HepG2 (cell line): ENCODE results near the gene FXYD4. TPM values are rescaled to one million over a fixed set of nuclear protein-coding genes. Genes with fewer than 3 reads are reported as not detected.

ENCODE experiments used
- ATAC-seq: fragments of 200-7000 bp; cut with Tn5 transposase; 3 replicates; pipeline ENCODE4 v1.9.1; 2020; ENCODE audit warnings: mild to moderate bottlenecking, moderate library complexity
- BruUV-seq: library from RNA; stranded (reverse); fragments of 400-500 nt; replicated peaks from 2 replicates; lab custom pipeline; 2021; lab: Mats Ljungman, UMichigan
- CTCF ChIA-PET: fragments of 300-600 bp; formaldehyde crosslinking; extraction: SDS; loops from one replicate; lab custom pipeline; 2021; ENCODE audit warnings: low total read pairs, inconsistent platforms, low intra/inter-chr PET ratio; lab: Yijun Ruan, JAX
- POLR2A ChIA-PET: fragments of 350-600 bp; sonication (Branson Sonifier 250); formaldehyde crosslinking; loops from one replicate; lab custom pipeline; 2020; ENCODE audit warnings: antibody characterized with exemption, inconsistent platforms; lab: Yijun Ruan, JAX
- DNase-seq: peaks from one replicate; pipeline ENCODE4 v3.0.0-alpha.2; 2015; ENCODE audit warnings: low spot score
- FAIRE-seq: peaks from 3 replicates; lab custom pipeline; 2011; peaks lifted over from hg19 to GRCh38; lab: Jason Lieb, UNC
- H2AFZ ChIP-seq: one replicate; pipeline ENCODE4 v1.6.1; 2011; ENCODE audit warnings: low read length, inconsistent platforms
- H3K27ac ChIP-seq: fragments of 300-600 bp; 3 replicates; pipeline ENCODE4 v1.8.0; 2011; ENCODE audit warnings: mixed run types, mild to moderate bottlenecking, mixed read lengths, low read length, inconsistent platforms; ENCODE audit not compliant: insufficient read depth; ENCODE audit errors: extremely low read length
- H3K27me3 ChIP-seq, 2 experiments: fragments of 200-600 bp in 1 of 2; 2 replicates in 1 of 2; 3 replicates in 1 of 2; pipeline versions ENCODE4 v1.6.0 to v1.8.0; 2011; ENCODE audit warnings: low read length in 2 of 2, mild to moderate bottlenecking in 2 of 2, moderate library complexity in 2 of 2, inconsistent platforms in 1 of 2; ENCODE audit not compliant: insufficient read depth in 2 of 2, control insufficient read depth in 1 of 2
- H3K36me3 ChIP-seq, 2 experiments: fragments of 200-600 bp in 1 of 2; replicated peaks in 1 of 2; 2 replicates in 1 of 2; 3 replicates in 1 of 2; pipeline versions ENCODE4 v1.5.1 to v1.8.0; 2011; ENCODE audit warnings: low read length in 2 of 2, inconsistent platforms in 1 of 2; ENCODE audit not compliant: insufficient read depth in 2 of 2, control insufficient read depth in 1 of 2
- H3K4me1 ChIP-seq: 2 replicates; pipeline ENCODE4 v1.5.1; 2012; ENCODE audit warnings: low read length, inconsistent platforms; ENCODE audit not compliant: insufficient read depth
- H3K4me2 ChIP-seq: 2 replicates; pipeline ENCODE4 v1.6.0; 2011; ENCODE audit warnings: low read depth, low read length, inconsistent platforms
- H3K4me3 ChIP-seq, 3 experiments: fragments of 200-600 bp in 1 of 3; sonication (generic), shearing (Covaris generic) in 1 of 3; replicated peaks in 1 of 3; 2 replicates each; pipeline ENCODE4 v1.5.1; 2011 to 2016; ENCODE audit warnings: low read length in 3 of 3, inconsistent platforms in 2 of 3, low read depth in 2 of 3, mild to moderate bottlenecking in 2 of 3, control low read depth in 1 of 3, mixed read lengths in 1 of 3; ENCODE audit not compliant: insufficient read depth in 1 of 3
- H3K79me2 ChIP-seq: one replicate; pipeline ENCODE4 v1.6.1; 2011; ENCODE audit warnings: low read length, inconsistent platforms; ENCODE audit not compliant: insufficient read depth
- H3K9ac ChIP-seq: 2 replicates; pipeline ENCODE4 v1.6.0; 2011; ENCODE audit warnings: mild to moderate bottlenecking, low read depth, low read length, inconsistent platforms; ENCODE audit not compliant: insufficient read depth
- H3K9me3 ChIP-seq: 2 replicates; pipeline ENCODE4 v1.5.1; 2012; ENCODE audit warnings: mild to moderate bottlenecking, low read length
- H4K20me1 ChIP-seq: 2 replicates; pipeline ENCODE4 v1.6.0; 2011; ENCODE audit warnings: inconsistent platforms, mild to moderate bottlenecking, low read length, moderate library complexity; ENCODE audit not compliant: insufficient read depth
- HMG20B ChIP-seq: conservative IDR thresholded peaks from 2 replicates; pipeline ENCODE4 v1.6.1; 2016; ENCODE audit warnings: missing genetic modification reagents, missing compliant biosample characterization
- KDM2A ChIP-seq: sonication (generic); formaldehyde crosslinking; IDR thresholded peaks from 2 replicates; pipeline ENCODE4 v1.4.0; 2020; ENCODE audit warnings: low read depth, missing genetic modification reagents, borderline replicate concordance
- MAFF ChIP-seq: IDR thresholded peaks from 2 replicates; pipeline ENCODE4 v1.6.1; 2011; ENCODE audit warnings: low read depth, low read length, improper control_type of control experiment
- MAFK ChIP-seq, 2 experiments: IDR thresholded peaks in 1 of 2; conservative IDR thresholded peaks in 1 of 2; 2 replicates each; pipeline ENCODE4 v1.6.1; 2011; ENCODE audit warnings: improper control_type of control experiment in 2 of 2, low read length in 2 of 2
- PITX1 ChIP-seq: sonication (generic); formaldehyde crosslinking; IDR thresholded peaks from 2 replicates; pipeline ENCODE4 v1.5.1; 2020; ENCODE audit warnings: mild to moderate bottlenecking, missing genetic modification reagents
- POLR2AphosphoS5 ChIP-seq: IDR thresholded peaks from 2 replicates; pipeline ENCODE4 v1.6.1; 2012; ENCODE audit warnings: low read depth, low read length
- U2AF1 ChIP-seq: fragments of 200-400 bp; formaldehyde crosslinking; optimal IDR thresholded peaks from 2 replicates; pipeline ENCODE3; 2017; ENCODE audit warnings: mild to moderate bottlenecking, low read depth, low read length
- ZNF614 ChIP-seq: IDR thresholded peaks from 2 replicates; pipeline ENCODE4 v1.6.1; 2018; ENCODE audit warnings: missing biosample characterization, missing genetic modification reagents, inconsistent platforms, borderline replicate concordance
- ZNF776 ChIP-seq: sonication (generic); formaldehyde crosslinking; IDR thresholded peaks from 2 replicates; pipeline ENCODE4 v1.4.0; 2020; ENCODE audit warnings: mild to moderate bottlenecking, missing genetic modification reagents
- WGBS: methylation state at CpG from one replicate; pipeline ENCODE4 v1.1.6; 2017; ENCODE audit warnings: low lambda C conversion rate; 5-methylcytosine and 5-hydroxymethylcytosine counted together
- in situ Hi-C: cut with HindIII; loops from 2 replicates; pipeline ENCODE4 v1.10.0; 2017; ENCODE audit warnings: low pct_unique_long_range_greater_than_20kb; ENCODE audit not compliant: extremely low pct_ligation_motif_present
- intact Hi-C: fragments of 100-400 bp; cut with micrococcal nuclease; formaldehyde crosslinking; loops from one replicate; pipeline ENCODE4 v1.10.0; 2022; ENCODE audit not compliant: unreplicated experiment
- polyA plus RNA-seq, 8 experiments: library from polyadenylated mRNA; depleted of rRNA in 3 of 8; stranded (reverse) in 7 of 8; unstranded in 1 of 8; fragments of >200 nt; fragmentation: Illumina TruSeq in 4 of 8; extraction: Trizol in 4 of 8; gene quantifications; 2 replicates each; pipeline versions ENCODE4 v1.2.1 to v1.2.3, GENCODE V29; 2011 to 2016; ENCODE audit warnings: low read depth in 4 of 8, missing spikeins in 1 of 8, mixed read lengths in 1 of 8; ENCODE audit not compliant: insufficient read depth in 1 of 8
- total RNA-seq, 5 experiments: library from RNA; depleted of rRNA; stranded (reverse); fragments of >200 nt; fragmentation: Illumina TruSeq; extraction: Trizol; gene quantifications; 2 replicates each; pipeline ENCODE4 v1.2.3, GENCODE V29; 2016; ENCODE audit warnings: low read depth in 1 of 5
- TF ChIP-seq, protein P1 (sequence below): sonication (generic); formaldehyde crosslinking; IDR thresholded peaks from 2 replicates; pipeline ENCODE4 v1.8.0; 2022; ENCODE audit warnings: missing genetic modification reagents, low read depth, mild to moderate bottlenecking, borderline replicate concordance
- TF ChIP-seq, protein P2 (sequence below): sonication (generic); formaldehyde crosslinking; conservative IDR thresholded peaks from 2 replicates; pipeline ENCODE4 v1.8.1; 2023; ENCODE audit warnings: missing genetic modification reagents
- TF ChIP-seq, protein P3 (sequence below): sonication (generic); formaldehyde crosslinking; IDR thresholded peaks from 2 replicates; pipeline ENCODE4 v1.4.0; 2020; ENCODE audit warnings: mild to moderate bottlenecking, missing genetic modification reagents
- TF ChIP-seq, protein P4 (sequence below): sonication (generic); formaldehyde crosslinking; IDR thresholded peaks from 2 replicates; pipeline ENCODE4 v1.5.0; 2020; ENCODE audit warnings: mild to moderate bottlenecking, missing genetic modification reagents, borderline replicate concordance

Gene FXYD4
- total and polyA plus RNA-seq, 2 of the 13 experiments (the other 11 are each of a cell fraction or from before 2014, with no cell fraction given) = not detected

DNA sequence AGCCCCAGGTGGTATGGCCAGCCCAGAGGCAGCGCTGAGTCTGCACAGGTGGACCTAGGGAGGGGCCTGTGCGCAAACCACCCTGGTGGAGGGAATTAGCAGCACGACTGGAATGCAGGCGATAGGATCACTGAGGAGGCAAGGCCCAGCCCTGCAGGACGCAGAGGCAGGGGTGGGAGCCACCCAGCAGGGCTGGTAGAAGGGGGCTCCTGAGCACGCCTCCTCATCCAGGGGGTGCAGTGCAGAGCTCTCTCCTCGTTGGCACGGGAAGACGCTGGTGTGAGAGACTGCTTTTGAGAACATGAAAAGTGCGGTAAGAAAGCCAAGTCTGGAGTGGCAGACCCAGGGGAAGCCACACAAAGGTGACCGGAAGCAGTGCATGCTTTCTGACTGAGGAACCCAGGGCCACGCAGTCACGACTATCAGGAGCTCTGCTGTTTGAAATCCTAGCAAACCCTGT, 6.0 kb downstream of the FXYD4 start:
- H3K4me2 ChIP-seq = peak overlapping the region; percentile 94
- ChIA-PET POLR2A (interaction anchor here (0.7 to 1.0 kb wide), 2 partner anchors 17 to 19 kb away, joined by 4 read pairs; no protein-coding TSS in a partner anchor), CTCF (interaction anchor here (2.0 kb wide), 1 partner anchor 84 kb away, joined by 16 read pairs; no protein-coding TSS in a partner anchor)
- no peaks in the 10 kb centered on the region for H3K79me2 ChIP-seq
- in situ Hi-C loops = no loop called here
- ATAC-seq (peak; percentile 96), DNase-seq (peak; percentile 67), FAIRE-seq (peak; percentile 70)
- intact Hi-C loops = no loop called here
- H4K20me1 ChIP-seq = no peaks in the 10 kb centered on the region
- peak overlapping the region; percentile 16 to 72 (median 51); a peak in 5 of 6 replicates for H3K4me3 ChIP-seq
- BruUV-seq = no TSS peak
- 0 out of 5 replicates have a peak, but pooled peaks cover 0 to 8% of the 10 kb centered on the region in 2 experiments for H3K27me3 ChIP-seq
- no peak overlapping the region for H3K27ac ChIP-seq
- H3K4me1 ChIP-seq = peaks cover 29% of the 10 kb centered on the region
- 0% methylated on average over 10 of the region's 13 CpGs for WGBS
- no peaks in the 10 kb centered on the region for H3K9me3 ChIP-seq
- no peak overlapping the region for H2AFZ ChIP-seq
- peak overlapping the region; percentile 42 for H3K9ac ChIP-seq
- H3K36me3 ChIP-seq = no peaks in the 10 kb centered on the region
- TF ChIP-seq ZNF776 (CRISPR knock-in tag) = peak; percentile 62; the same call in 1 of the 2 replicates
- TF ChIP-seq MAFK (conservative IDR thresholded peaks at IDR 0.05 in 1 of 2, IDR thresholded peaks at IDR 0.05 in 1 of 2; ENCODE audit: low read length in 2 of 2) = 0 out of 4 replicates have a peak, but pooled peaks of 1 of the 2 experiments have one; percentile 3
- TF ChIP-seq, protein P1, sequence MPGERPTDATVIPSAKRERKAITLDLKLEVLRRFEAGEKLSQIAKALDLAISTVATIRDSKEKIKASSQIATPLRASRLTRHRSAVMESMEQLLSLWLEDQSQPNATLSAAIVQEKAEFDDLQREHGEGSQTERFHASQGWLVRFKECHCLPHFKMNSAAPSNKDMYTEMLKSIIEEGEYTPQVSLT = no peak
- no peak for TF ChIP-seq ZNF614 (CRISPR knock-in tag)
- TF ChIP-seq, protein P2, sequence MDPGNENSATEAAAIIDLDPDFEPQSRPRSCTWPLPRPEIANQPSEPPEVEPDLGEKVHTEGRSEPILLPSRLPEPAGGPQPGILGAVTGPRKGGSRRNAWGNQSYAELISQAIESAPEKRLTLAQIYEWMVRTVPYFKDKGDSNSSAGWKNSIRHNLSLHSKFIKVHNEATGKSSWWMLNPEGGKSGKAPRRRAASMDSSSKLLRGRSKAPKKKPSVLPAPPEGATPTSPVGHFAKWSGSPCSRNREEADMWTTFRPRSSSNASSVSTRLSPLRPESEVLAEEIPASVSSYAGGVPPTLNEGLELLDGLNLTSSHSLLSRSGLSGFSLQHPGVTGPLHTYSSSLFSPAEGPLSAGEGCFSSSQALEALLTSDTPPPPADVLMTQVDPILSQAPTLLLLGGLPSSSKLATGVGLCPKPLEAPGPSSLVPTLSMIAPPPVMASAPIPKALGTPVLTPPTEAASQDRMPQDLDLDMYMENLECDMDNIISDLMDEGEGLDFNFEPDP (CRISPR knock-in tag) = 0 out of 2 replicates have a peak, but pooled peaks have one; percentile 60
- TF ChIP-seq MAFF = 0 out of 2 replicates have a peak, but pooled peaks have one; percentile 14
- 0 out of 2 replicates have a peak, but pooled peaks have one; percentile 17 for TF ChIP-seq HMG20B
- TF ChIP-seq PITX1 = peak; percentile 51; the same call in 1 of the 2 replicates
- peak; percentile 43; the same call in 1 of the 2 replicates for TF ChIP-seq POLR2AphosphoS5
- peak; percentile 18; the same call in 1 of the 2 replicates for TF ChIP-seq KDM2A (CRISPR knock-in tag)
- no peak for TF ChIP-seq U2AF1
- TF ChIP-seq, protein P3, sequence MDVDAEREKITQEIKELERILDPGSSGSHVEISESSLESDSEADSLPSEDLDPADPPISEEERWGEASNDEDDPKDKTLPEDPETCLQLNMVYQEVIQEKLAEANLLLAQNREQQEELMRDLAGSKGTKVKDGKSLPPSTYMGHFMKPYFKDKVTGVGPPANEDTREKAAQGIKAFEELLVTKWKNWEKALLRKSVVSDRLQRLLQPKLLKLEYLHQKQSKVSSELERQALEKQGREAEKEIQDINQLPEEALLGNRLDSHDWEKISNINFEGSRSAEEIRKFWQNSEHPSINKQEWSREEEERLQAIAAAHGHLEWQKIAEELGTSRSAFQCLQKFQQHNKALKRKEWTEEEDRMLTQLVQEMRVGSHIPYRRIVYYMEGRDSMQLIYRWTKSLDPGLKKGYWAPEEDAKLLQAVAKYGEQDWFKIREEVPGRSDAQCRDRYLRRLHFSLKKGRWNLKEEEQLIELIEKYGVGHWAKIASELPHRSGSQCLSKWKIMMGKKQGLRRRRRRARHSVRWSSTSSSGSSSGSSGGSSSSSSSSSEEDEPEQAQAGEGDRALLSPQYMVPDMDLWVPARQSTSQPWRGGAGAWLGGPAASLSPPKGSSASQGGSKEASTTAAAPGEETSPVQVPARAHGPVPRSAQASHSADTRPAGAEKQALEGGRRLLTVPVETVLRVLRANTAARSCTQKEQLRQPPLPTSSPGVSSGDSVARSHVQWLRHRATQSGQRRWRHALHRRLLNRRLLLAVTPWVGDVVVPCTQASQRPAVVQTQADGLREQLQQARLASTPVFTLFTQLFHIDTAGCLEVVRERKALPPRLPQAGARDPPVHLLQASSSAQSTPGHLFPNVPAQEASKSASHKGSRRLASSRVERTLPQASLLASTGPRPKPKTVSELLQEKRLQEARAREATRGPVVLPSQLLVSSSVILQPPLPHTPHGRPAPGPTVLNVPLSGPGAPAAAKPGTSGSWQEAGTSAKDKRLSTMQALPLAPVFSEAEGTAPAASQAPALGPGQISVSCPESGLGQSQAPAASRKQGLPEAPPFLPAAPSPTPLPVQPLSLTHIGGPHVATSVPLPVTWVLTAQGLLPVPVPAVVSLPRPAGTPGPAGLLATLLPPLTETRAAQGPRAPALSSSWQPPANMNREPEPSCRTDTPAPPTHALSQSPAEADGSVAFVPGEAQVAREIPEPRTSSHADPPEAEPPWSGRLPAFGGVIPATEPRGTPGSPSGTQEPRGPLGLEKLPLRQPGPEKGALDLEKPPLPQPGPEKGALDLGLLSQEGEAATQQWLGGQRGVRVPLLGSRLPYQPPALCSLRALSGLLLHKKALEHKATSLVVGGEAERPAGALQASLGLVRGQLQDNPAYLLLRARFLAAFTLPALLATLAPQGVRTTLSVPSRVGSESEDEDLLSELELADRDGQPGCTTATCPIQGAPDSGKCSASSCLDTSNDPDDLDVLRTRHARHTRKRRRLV (CRISPR knock-in tag) = peak; percentile 35; the same call in 1 of the 2 replicates
- TF ChIP-seq, protein P4, sequence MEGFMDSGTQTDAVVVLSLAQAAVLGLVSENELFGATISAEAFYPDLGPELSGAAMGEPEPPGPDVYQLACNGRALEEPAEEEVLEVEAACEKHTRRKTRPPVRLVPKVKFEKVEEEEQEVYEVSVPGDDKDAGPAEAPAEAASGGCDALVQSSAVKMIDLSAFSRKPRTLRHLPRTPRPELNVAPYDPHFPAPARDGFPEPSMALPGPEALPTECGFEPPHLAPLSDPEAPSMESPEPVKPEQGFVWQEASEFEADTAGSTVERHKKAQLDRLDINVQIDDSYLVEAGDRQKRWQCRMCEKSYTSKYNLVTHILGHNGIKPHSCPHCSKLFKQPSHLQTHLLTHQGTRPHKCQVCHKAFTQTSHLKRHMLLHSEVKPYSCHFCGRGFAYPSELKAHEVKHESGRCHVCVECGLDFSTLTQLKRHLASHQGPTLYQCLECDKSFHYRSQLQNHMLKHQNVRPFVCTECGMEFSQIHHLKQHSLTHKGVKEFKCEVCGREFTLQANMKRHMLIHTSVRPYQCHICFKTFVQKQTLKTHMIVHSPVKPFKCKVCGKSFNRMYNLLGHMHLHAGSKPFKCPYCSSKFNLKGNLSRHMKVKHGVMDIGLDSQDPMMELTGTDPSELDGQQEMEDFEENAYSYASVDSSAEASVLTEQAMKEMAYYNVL = 0 out of 2 replicates have a peak, but pooled peaks have one; percentile 48
